ENCODE data around the gene SPINK14.
A peak's percentile ranks its signal among the peaks of the same experiment; 100 is the strongest.

SPINK14 gene

GRCh38 chr5:148176480-148176879, 8.1 kb downstream of the SPINK14 start:
- no peaks in the 10 kb centered on the region for H3K9me3 Mint-ChIP-seq
- no peak overlapping the region for H3K27ac Mint-ChIP-seq
- no peaks in the 10 kb centered on the region for H3K4me1 Mint-ChIP-seq
- no peaks in the 10 kb centered on the region for H3K36me3 Mint-ChIP-seq
- ATAC-seq (no peak), DNase-seq (ENCODE audit: low spot score in 2 of 2) (no peak)
- H3K4me3 Mint-ChIP-seq, result no peak overlapping the region

DNA sequence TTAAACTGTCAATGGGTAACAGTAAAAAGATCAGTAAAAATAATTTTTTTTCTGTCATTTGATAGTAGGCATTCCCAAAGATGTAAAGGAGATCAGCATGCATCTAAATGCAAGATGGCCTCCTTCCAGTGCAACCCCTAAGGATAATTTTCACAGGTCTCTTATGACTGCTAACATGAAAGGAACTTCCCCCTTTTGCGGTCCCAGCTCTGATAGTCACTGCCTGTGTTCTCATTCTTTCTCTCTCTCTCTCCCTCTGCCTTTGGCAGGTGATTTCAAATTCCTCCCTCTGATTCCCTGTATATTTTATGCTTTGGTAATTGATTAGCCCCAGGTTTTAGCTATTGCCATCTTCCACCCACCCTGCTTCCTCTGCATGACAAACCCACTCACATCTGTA, 8.9 kb downstream of the SPINK14 start:
- Mint-ChIP-seq H3K27ac (no peak overlapping the region), H3K4me1 (no peaks in the 10 kb centered on the region), H3K9me3 (no peaks in the 10 kb centered on the region), H3K4me3 (no peak overlapping the region), H3K36me3 (no peaks in the 10 kb centered on the region)
- ATAC-seq (no peak), DNase-seq (ENCODE audit: low spot score in 2 of 2) (no peak)

DNA sequence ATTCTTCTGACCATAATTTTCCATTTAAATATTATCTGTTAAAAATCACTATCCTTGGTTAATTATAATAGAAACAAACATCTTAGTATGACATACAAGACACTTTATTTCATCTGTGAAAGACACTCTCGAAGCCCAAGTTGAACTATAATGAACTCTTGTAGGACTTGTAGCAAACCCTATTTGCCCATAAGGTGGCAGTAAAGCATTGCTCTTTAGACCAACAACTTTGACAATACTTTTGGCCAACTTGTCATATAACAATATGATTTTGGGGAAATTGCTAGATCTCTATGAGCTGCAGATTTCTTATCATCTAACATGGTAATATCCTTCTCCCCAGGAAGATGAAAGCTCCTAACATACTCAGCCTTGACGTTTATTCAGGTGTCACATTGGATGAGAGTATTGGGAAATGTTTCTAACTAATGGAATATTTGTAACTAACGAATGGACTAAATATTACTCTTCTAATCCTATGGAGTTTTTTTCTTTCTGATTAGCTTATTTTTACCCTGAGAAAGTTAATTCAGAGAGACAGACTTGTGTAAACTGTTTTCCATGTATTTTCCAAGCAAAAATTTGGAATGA, 11.0 kb downstream of the SPINK14 start:
- Mint-ChIP-seq H3K27ac (no peak overlapping the region), H3K36me3 (no peaks in the 10 kb centered on the region), H3K4me3 (no peak overlapping the region), H3K4me1 (no peaks in the 10 kb centered on the region), H3K9me3 (no peaks in the 10 kb centered on the region)
- DNase-seq (ENCODE audit: low spot score in 2 of 2) (no peak), ATAC-seq (peak; percentile 66)

DNA sequence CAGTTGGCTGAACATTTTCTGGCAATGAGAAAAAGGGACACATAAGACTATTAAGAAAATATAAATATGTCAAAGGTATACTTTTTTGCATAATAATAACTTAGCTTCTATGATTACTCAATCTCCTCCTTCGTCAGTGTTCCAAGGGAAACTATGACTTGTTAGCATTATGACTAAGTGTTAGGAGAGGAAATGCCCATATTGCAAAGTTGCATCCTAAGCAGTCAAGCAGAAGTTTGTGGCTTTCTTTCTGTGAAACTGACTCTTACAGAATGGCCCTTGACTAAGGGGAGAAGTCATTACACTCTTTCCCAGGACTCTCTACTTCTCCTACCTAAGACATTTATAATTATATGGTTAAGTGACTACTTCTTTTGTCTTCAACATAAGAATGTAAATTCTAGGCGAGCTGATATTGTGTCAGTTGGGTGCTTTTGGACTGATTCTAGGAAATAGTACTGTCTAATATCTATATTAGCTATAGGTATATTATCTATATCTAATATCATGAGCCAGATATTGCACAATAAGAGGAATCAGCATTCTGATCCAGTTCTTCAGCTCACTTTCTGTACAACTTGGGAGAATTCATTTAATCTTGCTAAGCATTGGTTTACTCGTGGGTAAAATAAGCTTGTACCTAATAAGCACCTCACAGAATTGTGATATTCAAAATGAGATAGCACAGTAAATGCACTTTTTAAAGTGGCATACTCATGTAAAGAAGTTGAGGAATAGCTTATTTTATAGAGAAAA, 18.1 kb downstream of the SPINK14 start:
- peak; percentile 100 for ATAC-seq
- peaks cover 6% of the 10 kb centered on the region for H3K36me3 Mint-ChIP-seq
- peak in 1 of 2 donors; percentile 50 for DNase-seq (ENCODE audit: low spot score in 2 of 2)
- peak overlapping the region; percentile 9 for H3K27ac Mint-ChIP-seq
- H3K4me1 Mint-ChIP-seq, result no peaks in the 10 kb centered on the region
- no peak overlapping the region for H3K4me3 Mint-ChIP-seq
- H3K9me3 Mint-ChIP-seq, result no peaks in the 10 kb centered on the region

DNA sequence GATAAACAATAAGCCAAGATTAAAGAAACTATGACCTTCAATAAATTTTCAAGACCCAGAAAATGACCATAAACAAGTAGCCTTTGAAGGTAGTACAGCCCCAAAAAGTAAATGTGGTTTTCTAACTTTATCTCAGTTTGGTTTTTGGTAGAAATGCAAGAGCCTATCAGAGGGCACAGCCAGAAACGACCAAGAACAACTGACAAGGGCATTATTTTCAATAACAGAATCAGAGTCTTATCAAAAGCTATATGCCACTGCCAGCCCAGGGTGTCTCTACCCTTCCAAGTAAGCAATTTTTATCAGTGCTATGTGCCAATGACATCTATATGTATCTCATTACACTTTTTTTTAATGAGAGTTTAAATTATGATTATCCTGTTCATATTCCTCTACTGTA, 22.7 kb downstream of the SPINK14 start:
- Mint-ChIP-seq H3K9me3 (no peaks in the 10 kb centered on the region), H3K4me1 (no peaks in the 10 kb centered on the region), H3K4me3 (no peak overlapping the region), H3K27ac (no peak overlapping the region), H3K36me3 (no peaks in the 10 kb centered on the region)
- ATAC-seq, result no peak
- DNase-seq (ENCODE audit: low spot score in 2 of 2), result no peak

DNA sequence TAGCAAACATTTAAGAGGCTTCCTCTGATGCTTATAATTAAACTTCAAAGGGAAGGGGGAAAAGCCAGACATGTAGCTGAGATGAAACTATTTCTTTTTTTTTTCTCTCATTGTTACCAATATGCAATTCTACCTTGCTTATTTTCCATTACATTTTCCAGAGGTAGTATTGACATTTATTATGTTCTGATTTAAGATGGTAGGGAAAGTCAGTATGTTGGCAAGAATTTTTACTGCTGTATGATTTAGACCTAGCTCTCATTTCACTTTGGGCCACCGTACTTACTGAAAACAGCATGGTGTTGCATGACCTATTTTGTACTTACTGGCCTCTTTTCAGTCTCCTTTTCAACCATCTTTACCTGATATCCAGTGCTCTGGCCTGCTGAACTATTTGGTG, 24.9 kb downstream of the SPINK14 start:
- Mint-ChIP-seq H3K27ac (no peak overlapping the region), H3K4me1 (no peaks in the 10 kb centered on the region), H3K9me3 (no peaks in the 10 kb centered on the region), H3K36me3 (no peaks in the 10 kb centered on the region), H3K4me3 (no peak overlapping the region)
- ATAC-seq, result no peak
- no peak for DNase-seq (ENCODE audit: low spot score in 2 of 2)

DNA sequence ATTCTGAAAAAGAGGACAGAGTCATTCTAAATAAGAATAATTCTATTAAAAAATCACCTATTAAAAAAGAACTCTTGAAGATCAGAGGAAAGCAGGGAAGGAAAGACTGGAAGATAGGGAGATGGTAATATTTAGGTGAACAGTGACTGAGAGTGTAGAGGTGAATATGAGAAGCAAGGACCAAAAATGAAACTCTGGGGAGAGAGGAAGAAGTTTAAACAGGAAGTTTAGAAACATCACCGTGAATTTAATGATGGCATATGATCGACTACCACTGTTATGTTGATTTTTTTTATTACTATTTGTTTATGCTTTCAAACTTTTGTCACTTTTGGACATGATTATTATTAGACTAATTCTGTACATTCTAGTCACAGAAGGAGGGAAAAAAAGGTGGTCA, 32.8 kb downstream of the SPINK14 start:
- H3K9me3 Mint-ChIP-seq, result no peaks in the 10 kb centered on the region
- ATAC-seq, result no peak
- H3K27ac Mint-ChIP-seq, result no peak overlapping the region
- no peaks in the 10 kb centered on the region for H3K4me1 Mint-ChIP-seq
- no peaks in the 10 kb centered on the region for H3K36me3 Mint-ChIP-seq
- DNase-seq (ENCODE audit: low spot score in 2 of 2), result no peak
- no peak overlapping the region for H3K4me3 Mint-ChIP-seq

DNA sequence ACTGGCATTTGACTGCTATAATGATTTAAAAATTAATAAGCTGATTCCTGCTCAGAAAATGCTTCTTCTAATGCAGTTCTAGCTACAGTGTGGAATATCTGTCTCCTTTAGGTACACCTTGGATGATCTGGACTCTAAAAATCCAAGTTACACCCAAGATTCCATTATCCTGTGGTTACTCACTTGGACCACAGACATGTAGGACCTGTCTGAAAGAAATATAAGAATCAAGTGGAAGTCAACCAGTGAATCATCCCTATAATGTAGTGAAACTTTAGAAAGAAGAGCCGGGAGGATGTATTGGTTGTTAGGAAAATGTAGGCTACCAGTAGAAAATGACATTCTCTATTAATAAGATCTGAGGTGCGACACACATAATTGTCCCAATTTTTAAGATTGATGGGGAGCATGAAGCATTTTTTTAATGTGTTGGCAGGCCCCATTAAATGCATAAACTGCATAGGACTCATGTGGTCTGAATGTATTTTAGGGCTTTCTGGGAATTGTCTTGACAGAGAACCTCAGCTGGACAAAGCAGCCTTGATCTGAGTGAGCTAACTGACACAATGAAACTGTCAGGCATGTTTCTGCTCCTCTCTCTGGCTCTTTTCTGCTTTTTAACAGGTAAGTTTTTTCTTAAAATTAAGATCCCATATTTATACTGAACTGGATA, 34.3 kb downstream of the SPINK14 start, which contains the start of gene SPINK6:
SPINK6 (plus strand) TSS at position 512 of the 673 bp plus-strand sequence; CDS start at position 567, 55 bp downstream.
- no peaks in the 10 kb centered on the region for H3K36me3 Mint-ChIP-seq
- no peak for DNase-seq (ENCODE audit: low spot score in 2 of 2)
- no peaks in the 10 kb centered on the region for H3K9me3 Mint-ChIP-seq
- ATAC-seq, result no peak
- H3K27ac Mint-ChIP-seq, result no peak within 1 kb of the TSS
- H3K4me1 Mint-ChIP-seq, result no peaks in the 10 kb centered on the region
- H3K4me3 Mint-ChIP-seq, result no peak within 1 kb of the TSS

DNA sequence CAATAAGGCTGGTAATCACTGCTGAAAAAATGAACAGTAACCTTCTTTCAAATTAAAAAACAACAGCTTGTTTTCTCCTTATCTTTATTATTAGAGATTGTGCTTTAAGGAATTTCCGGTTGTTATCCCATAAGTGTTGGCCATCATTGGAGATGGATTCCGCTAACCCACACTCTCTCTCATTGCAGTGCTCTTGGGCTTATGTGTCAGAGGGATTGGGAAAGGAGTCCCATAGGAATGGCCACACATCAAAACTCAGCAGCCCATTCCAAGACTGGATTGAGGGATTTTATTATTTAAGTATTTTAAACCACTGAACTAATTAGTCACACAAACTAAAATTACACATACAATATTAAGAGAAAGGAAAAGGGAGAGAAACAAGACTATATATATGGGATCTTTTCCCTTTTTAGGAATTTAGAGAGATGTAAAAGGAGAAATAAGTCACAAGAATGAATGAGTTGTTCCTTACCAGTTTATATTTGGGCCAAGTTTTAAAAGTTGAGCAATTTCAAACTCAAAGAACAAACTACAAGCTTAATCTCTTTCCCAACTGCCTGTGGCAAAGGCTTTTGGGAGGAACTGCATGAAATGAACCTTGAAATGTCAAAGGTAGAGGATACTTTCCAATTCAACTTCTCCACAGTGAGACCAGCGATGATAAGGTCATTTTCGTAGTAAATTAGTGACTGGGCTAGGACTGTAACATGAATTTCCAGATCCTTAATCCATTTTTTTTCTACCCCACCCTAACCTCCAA, 36.9 kb downstream of the SPINK14 start:
- no peak for ATAC-seq
- H3K9me3 Mint-ChIP-seq, result no peaks in the 10 kb centered on the region
- H3K27ac Mint-ChIP-seq, result no peak overlapping the region
- no peak for DNase-seq (ENCODE audit: low spot score in 2 of 2)
- no peaks in the 10 kb centered on the region for H3K4me1 Mint-ChIP-seq
- H3K4me3 Mint-ChIP-seq, result no peak overlapping the region
- H3K36me3 Mint-ChIP-seq, result no peaks in the 10 kb centered on the region

GRCh38 chr5:148205865-148206264, 37.5 kb downstream of the SPINK14 start:
- no peak for DNase-seq (ENCODE audit: low spot score in 2 of 2)
- no peak overlapping the region for H3K4me3 Mint-ChIP-seq

GRCh38 chr5:148206620-148207019, 38.3 kb downstream of the SPINK14 start:
- H3K9me3 Mint-ChIP-seq, result no peaks in the 10 kb centered on the region
- no peak overlapping the region for H3K27ac Mint-ChIP-seq
- no peak for ATAC-seq
- no peak for DNase-seq (ENCODE audit: low spot score in 2 of 2)
- no peaks in the 10 kb centered on the region for H3K36me3 Mint-ChIP-seq
- no peaks in the 10 kb centered on the region for H3K4me1 Mint-ChIP-seq
- H3K4me3 Mint-ChIP-seq, result no peak overlapping the region

More at GRCh38 chr5:148205865-148206264, 37.5 kb downstream of the SPINK14 start:
- Mint-ChIP-seq H3K9me3 (no peaks in the 10 kb centered on the region), H3K36me3 (no peaks in the 10 kb centered on the region), H3K4me1 (no peaks in the 10 kb centered on the region), H3K27ac (no peak overlapping the region)
- no peak for ATAC-seq

- no peak overlapping the region for H3K27ac Mint-ChIP-seq
- no peaks in the 10 kb centered on the region for H3K4me1 Mint-ChIP-seq
- no peaks in the 10 kb centered on the region for H3K9me3 Mint-ChIP-seq
- no peak for ATAC-seq
- no peak overlapping the region for H3K4me3 Mint-ChIP-seq
- no peaks in the 10 kb centered on the region for H3K36me3 Mint-ChIP-seq
- no peak for DNase-seq (ENCODE audit: low spot score in 2 of 2)
These were observed 39.9 kb downstream of the SPINK14 start for GRCh38 chr5:148208226-148208625.

DNA sequence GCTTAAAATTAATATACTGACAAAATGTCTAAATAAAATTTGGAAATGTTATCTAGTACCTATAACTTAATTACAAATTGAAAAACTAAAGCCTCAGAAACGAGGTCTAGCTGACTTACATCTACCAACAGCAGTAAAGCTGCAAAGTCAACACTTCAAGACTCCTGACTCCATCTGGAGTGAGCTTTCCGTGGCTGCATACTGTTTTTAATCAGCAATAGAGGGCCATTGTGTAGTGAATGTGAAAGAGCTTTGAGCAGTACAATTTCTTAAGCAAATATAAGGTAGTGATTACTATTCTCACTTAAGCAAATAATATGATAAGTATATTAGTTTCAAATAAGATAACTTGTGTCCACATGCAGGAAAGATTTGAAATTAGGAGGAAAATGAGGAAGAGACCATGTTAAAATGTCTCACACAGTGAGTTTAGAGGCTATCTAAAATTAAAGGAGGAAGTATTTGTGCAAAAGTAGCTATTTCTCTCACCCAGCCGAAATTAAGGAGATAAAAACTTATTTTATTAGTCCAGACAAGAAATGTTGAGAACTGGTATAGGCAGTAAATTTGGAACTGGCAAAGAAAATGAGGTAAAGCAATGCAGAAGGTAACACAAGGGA, 40.9 kb downstream of the SPINK14 start:
- DNase-seq (ENCODE audit: low spot score in 2 of 2), result no peak
- Mint-ChIP-seq H3K4me1 (no peaks in the 10 kb centered on the region), H3K4me3 (no peak overlapping the region), H3K27ac (no peak overlapping the region), H3K36me3 (no peaks in the 10 kb centered on the region), H3K9me3 (no peaks in the 10 kb centered on the region)
- ATAC-seq, result no peak

DNA sequence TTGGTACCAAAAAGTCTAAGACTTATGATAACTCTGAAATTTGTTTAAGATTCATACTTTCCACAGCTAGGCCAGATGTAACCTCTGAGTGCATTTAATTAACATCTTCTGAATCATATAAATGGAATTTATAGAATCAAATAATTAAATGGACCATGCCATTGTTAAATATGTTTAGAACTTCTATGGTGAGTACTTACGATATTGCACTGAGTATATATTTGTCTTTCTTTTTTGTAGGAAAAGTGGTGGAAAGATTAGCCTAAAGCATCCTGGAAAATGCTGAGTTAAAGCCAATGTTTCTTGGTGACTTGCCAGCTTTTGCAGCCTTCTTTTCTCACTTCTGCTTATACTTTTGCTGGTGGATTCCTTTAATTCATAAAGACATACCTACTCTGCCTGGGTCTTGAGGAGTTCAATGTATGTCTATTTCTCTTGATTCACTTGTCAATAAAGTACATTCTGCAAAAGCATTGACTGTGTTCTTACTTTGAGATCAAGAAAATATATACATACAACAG, 46.4 kb downstream of the SPINK14 start:
- H3K36me3 Mint-ChIP-seq, result no peaks in the 10 kb centered on the region
- H3K27ac Mint-ChIP-seq, result no peak overlapping the region
- H3K9me3 Mint-ChIP-seq, result no peaks in the 10 kb centered on the region
- DNase-seq (ENCODE audit: low spot score in 2 of 2), result no peak
- no peak overlapping the region for H3K4me3 Mint-ChIP-seq
- no peaks in the 10 kb centered on the region for H3K4me1 Mint-ChIP-seq
- ATAC-seq, result no peak

- no peaks in the 10 kb centered on the region for H3K36me3 Mint-ChIP-seq
- H3K4me1 Mint-ChIP-seq, result no peaks in the 10 kb centered on the region
- H3K27ac Mint-ChIP-seq, result no peak overlapping the region
- no peaks in the 10 kb centered on the region for H3K9me3 Mint-ChIP-seq
- DNase-seq (ENCODE audit: low spot score in 2 of 2) (no peak), ATAC-seq (no peak)
- no peak overlapping the region for H3K4me3 Mint-ChIP-seq
These were observed 53.2 kb downstream of the SPINK14 start for GRCh38 chr5:148221508-148221907.

Measured in stimulated activated effector memory CD8-positive, alpha-beta T cell treated with anti-CD3 and anti-CD28 coated beads, Interleukin-12 subunit alpha, Interleukin-12 subunit beta, amount 100 ng/mL, for 72 hours (primary cell).